H1 (cell line): Measurements from ENCODE around the gene GPR65.

Experiments
- CREB1 ChIP-seq: IDR thresholded peaks from 2 replicates; pipeline ENCODE4 v1.6.1; 2012; ENCODE audit warnings: inconsistent platforms
- NRF1 ChIP-seq: IDR thresholded peaks from 2 replicates; pipeline ENCODE4 v1.6.1; 2011; ENCODE audit warnings: mild to moderate bottlenecking, low read depth, low read length, improper control_type of control experiment
- POLR2A ChIP-seq, 2 experiments: IDR thresholded peaks; 1 replicate in 1 of 2; 2 replicates in 1 of 2; pipeline ENCODE4 v1.6.1; 2011; ENCODE audit warnings: low read depth in 2 of 2, low read length in 2 of 2, mild to moderate bottlenecking in 2 of 2; ENCODE audit errors: control extremely low read depth in 1 of 2
- RAD21 ChIP-seq, 2 experiments: IDR thresholded peaks in 1 of 2; conservative IDR thresholded peaks in 1 of 2; 2 replicates each; pipeline ENCODE4 v1.6.1; 2011; ENCODE audit warnings: low read depth in 2 of 2, low read length in 2 of 2, improper control_type of control experiment in 1 of 2, inconsistent platforms in 1 of 2, mild to moderate bottlenecking in 1 of 2, moderate library complexity in 1 of 2
- RFX5 ChIP-seq: IDR thresholded peaks from 2 replicates; pipeline ENCODE4 v1.6.1; 2011; ENCODE audit warnings: low read depth, low read length, improper control_type of control experiment, borderline replicate concordance
- TBP ChIP-seq: IDR thresholded peaks from 2 replicates; pipeline ENCODE4 v1.6.1; 2011; ENCODE audit warnings: low read depth, low read length, improper control_type of control experiment
- TCF12 ChIP-seq: IDR thresholded peaks from 2 replicates; pipeline ENCODE4 v1.6.1; 2011; ENCODE audit warnings: low read depth, mild to moderate bottlenecking, low read length
- TF ChIP-seq, protein P1 (sequence below): IDR thresholded peaks from 2 replicates; pipeline ENCODE4 v1.6.1; 2011; ENCODE audit warnings: low read length, improper control_type of control experiment
- TF ChIP-seq, protein P2 (sequence below), 3 experiments: IDR thresholded peaks; 1 replicate in 2 of 3; 2 replicates in 1 of 3; pipeline versions ENCODE4 v1.5.1 to v1.6.1; 2011; ENCODE audit warnings: low read length in 3 of 3, mild to moderate bottlenecking in 3 of 3, inconsistent platforms in 2 of 3, low read depth in 1 of 3, moderate library complexity in 1 of 3; ENCODE audit not compliant: insufficient read depth in 1 of 3; ENCODE audit errors: control extremely low read depth in 1 of 3

GRCh38 chr14:88030079-88030478 lies 25.1 kb downstream of the GPR65 start:
- TF ChIP-seq RAD21 (IDR thresholded peaks at IDR 0.05 in 1 of 2, conservative IDR thresholded peaks at IDR 0.05 in 1 of 2; ENCODE audit: low read depth in 2 of 2, low read length in 2 of 2), result no peak
- no peak for TF ChIP-seq TCF12
- TF ChIP-seq, protein P1, sequence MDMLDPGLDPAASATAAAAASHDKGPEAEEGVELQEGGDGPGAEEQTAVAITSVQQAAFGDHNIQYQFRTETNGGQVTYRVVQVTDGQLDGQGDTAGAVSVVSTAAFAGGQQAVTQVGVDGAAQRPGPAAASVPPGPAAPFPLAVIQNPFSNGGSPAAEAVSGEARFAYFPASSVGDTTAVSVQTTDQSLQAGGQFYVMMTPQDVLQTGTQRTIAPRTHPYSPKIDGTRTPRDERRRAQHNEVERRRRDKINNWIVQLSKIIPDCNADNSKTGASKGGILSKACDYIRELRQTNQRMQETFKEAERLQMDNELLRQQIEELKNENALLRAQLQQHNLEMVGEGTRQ, result no peak
- TF ChIP-seq RFX5, result no peak
- no peak for TF ChIP-seq POLR2A (IDR thresholded peaks at IDR 0.05; ENCODE audit: control extremely low read depth in 1 of 2, low read depth in 2 of 2, low read length in 2 of 2)
- TF ChIP-seq, protein P2, sequence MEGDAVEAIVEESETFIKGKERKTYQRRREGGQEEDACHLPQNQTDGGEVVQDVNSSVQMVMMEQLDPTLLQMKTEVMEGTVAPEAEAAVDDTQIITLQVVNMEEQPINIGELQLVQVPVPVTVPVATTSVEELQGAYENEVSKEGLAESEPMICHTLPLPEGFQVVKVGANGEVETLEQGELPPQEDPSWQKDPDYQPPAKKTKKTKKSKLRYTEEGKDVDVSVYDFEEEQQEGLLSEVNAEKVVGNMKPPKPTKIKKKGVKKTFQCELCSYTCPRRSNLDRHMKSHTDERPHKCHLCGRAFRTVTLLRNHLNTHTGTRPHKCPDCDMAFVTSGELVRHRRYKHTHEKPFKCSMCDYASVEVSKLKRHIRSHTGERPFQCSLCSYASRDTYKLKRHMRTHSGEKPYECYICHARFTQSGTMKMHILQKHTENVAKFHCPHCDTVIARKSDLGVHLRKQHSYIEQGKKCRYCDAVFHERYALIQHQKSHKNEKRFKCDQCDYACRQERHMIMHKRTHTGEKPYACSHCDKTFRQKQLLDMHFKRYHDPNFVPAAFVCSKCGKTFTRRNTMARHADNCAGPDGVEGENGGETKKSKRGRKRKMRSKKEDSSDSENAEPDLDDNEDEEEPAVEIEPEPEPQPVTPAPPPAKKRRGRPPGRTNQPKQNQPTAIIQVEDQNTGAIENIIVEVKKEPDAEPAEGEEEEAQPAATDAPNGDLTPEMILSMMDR (IDR thresholded peaks at IDR 0.05; ENCODE audit: control extremely low read depth in 1 of 3, insufficient read depth in 1 of 3, low read depth in 1 of 3, low read length in 3 of 3), result no peak
- no peak for TF ChIP-seq CREB1
- TF ChIP-seq TBP, result no peak
- TF ChIP-seq NRF1, result no peak
